Activated CD8-positive, alpha-beta memory T cell treated with anti-CD3 and anti-CD28 coated beads, Interleukin-2, amount 50 U/mL, for 1 hour (primary cell): Measurements from ENCODE around the gene ADARB2.

Source experiments
- DNase-seq: peaks from one replicate; pipeline ENCODE4 v3.0.0-alpha.2; 2020; ENCODE audit errors: extremely low read depth

The ADARB2 gene

DNA sequence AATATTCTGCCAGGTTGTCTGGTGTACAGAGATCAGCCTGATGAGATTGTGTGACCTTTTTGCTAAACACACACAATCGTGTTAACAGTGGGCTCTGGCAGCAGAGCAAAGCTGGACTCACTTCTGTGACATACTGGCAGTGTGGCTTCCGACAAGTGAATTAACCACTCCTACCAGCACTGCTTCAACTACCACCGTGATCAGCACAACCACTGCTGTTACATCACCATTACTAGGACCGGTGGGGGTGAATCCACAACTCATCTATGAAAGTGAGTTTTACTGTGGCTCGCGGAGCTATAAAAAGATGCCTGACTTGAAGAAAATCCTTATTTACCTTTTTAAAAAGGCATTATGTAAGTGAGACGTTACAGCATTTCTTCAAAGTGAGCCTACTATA lies 545.6 kb downstream of the ADARB2 start:
- no peak for DNase-seq

- no peak for DNase-seq
Measured at GRCh38 chr10:1190791-1191490, 546.4 kb downstream of the ADARB2 start.

- DNase-seq, result no peak
Measured at GRCh38 chr10:1190052-1190395, 547.3 kb downstream of the ADARB2 start.

GRCh38 chr10:1189166-1190051 lies 547.9 kb downstream of the ADARB2 start:
- DNase-seq, result no peak

DNA sequence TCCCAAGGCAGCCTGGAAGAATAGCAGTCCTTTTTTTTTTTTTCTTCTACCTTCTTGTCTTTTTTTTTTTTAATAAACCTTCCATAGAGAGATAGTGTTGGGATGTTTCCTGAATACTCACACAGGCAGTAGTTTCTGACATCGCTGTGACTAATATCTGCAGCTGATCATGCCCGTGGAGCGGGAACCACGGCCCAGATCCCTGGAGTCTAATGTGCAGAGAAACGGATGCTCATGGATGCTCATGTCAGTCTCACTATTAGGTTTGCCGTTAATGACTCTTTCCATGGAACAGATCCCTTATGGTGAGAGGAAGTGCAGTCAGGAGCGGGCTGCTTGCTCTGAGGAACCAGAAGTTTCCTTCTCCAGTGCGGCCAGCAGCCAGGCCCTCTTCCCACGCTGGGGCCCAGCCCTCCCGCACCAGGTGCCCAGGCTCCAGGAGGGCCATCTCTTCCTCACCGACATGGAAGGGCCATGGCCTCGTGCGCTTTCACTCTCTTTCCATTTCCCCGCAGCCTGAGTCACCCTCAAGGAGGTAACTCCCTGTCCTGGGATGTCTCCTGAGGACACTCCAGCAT lies 548.7 kb downstream of the ADARB2 start:
- no peak for DNase-seq

DNA sequence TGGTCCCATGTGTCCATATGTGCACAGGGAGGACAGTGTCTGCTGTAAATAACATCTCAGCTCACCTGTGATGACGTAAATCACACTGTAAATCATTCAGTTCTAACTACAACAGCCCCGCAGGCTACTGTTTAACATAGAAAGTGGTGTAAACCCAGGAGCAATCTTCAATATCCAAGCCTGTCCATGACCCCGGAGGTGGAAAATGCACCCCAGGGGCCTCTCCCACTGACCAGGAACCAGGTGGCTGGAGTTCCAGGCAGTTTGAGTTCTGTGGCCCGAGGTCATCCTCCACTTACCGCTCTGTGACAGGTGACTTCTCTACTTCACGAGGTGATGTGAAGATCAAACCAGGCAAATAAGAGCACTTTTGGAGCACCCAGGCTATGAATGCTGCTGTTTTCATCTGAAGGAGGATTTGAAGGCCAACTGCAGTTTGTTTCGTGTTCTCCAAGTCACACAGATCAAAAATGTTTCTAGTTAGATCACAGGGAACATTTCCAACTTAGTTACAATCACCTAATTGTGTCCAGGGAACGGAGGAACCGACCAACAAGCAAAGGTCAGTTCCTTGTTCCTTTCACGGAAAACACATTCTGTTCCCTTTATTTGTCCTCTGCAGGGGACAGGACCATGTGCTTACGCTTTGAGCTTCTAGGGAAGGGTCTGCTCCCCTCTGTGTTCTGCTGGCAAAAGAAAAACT lies 549.3 kb downstream of the ADARB2 start:
- DNase-seq, result no peak

DNA sequence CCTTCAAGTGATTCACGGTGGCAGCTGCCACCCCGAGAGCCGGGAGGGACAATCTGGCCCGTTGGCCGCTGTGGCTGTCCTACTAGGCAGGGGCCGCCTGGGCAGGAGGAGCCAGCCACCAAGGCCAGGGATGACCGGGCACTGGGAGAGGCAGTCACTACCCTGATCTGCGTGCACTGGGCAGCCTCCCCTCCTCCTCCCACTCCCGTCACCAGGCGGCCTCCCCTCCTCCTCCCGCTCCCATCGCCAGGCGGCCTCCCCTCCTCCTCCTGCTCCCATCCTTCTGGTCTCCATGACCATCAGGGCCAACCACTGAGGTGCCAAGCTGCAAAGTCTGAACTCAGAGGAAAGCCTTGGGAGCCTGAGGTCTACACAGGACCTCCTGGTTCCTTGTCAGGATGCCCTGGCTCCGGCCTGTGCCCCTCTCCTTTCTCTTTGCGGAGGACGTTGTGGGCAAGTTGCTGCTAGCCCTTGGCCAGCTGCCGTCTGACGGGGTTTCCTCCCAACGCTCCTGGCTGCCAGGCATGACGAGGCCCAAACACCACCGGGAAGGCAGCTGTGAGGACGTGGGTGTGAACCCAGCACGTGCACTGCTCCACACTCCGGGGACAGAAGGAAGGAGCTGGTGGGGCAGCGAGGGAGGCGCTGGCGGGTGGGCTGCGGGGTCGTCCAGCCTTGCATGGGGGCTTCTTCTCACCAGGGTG lies 550.0 kb downstream of the ADARB2 start:
- DNase-seq, result no peak

DNA sequence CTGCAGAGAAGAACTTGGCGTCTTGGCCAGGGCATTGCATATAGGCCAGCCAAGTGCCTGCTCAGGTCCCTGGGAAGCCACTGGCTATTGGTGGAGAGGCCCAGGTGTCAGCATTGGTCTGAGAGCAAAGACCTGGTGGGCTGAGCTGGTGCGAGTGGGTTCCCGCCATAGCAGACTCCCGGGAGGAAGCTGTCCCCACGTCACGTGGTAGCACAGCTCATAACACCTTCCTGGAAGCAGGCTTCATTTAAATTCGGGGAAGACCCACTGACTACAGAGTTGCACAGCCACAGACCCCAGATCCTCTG lies 550.7 kb downstream of the ADARB2 start:
- no peak for DNase-seq

GRCh38 chr10:1185911-1186682 lies 551.2 kb downstream of the ADARB2 start:
- no peak for DNase-seq

GRCh38 chr10:1184541-1185430 lies 552.5 kb downstream of the ADARB2 start:
- no peak for DNase-seq

DNA sequence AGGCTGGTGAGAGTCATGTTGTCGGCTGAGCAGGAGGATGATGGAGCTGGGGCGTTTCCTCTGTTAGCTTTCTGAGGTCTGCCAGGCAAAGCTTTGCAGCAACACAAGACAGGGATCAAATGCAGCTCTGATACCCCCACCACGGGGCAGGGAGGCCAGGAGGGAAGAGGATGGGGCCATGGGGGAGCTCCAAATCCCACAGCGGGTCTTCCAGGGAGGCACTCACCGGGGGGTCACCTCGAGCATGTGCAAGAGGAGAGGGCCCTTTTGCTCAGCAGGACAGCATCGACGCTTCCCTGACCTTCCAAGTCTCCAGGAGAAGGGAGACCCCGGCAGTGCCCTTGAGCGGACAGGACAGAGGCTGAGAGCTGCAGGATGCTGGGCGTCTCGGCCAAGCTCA lies 553.6 kb downstream of the ADARB2 start:
- no peak for DNase-seq

GRCh38 chr10:1183033-1183396 lies 554.3 kb downstream of the ADARB2 start:
- DNase-seq, result no peak

DNA sequence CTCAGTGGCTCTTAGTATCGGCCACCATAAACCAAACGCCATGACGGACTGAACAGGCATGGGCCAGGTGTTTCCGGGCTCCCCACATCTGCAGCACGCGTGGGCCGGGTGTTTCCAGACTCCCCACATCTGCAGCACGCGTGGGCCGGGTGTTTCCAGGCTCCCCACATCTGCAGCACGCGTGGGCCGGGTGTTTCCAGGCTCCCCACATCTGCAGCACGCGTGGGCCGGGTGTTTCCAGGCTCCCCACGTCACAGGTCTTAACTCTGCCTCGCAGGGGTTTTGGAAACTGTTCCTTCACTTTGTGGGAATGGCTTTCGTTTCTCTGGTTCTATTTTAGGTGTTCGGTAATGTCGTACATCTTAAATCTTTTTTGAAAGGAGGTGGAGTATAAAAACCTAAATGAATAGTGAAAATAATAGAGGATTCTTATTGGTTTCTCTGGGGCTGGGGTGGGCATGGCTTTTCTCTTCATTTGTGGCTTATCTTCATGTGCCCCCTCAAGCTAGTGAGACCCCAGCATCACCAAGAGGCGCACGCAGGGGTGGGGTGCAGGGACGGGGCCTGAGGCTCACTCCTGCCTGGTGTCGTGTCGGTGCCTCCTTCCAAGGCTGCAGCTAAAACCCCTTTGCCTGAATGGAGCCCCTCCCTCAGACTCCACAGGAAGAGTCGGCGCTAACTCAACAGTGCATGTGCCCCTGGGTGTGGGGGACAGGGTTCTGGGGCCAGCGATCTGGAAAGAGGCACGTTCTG lies 554.9 kb downstream of the ADARB2 start:
- no peak for DNase-seq

GRCh38 chr10:1180836-1181235 lies 556.5 kb downstream of the ADARB2 start:
- no peak for DNase-seq

- no peak for DNase-seq
Measured at GRCh38 chr10:1180071-1180730, 557.1 kb downstream of the ADARB2 start.

DNA sequence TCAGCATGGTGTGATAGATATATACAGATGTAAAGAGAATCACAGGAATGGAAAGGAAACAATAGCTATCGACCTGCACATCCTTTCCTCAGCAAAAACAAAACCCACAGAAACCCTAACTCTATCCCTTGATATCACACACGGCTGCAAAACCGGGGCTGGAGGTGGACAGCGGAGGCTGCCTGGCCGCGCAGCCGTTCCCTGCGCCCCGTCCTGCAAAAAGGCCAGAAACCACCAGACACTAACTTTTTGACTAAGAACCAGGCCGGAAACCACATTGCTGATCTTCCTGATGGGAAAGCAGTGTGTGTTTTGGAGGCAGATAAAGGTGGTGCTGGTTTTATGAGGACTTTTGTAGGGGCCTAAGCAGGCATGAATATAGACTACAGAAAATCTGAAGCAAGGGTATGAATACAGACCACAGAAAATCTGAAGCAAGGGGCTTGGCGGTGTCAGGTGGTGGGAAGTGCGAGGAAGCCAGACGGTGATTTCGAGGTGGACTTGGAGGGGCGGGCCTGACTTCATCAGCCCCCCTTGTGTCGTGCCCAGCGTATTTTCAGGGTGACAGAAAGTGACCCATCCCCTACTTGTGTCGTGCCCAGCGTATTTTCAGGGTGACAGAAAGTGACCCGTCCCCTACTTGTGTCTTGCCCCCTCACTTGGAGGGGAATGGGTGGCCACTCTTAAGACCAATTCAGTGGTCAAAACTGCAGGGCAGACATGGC lies 557.8 kb downstream of the ADARB2 start:
- no peak for DNase-seq

GRCh38 chr10:1178506-1178905 lies 558.8 kb downstream of the ADARB2 start:
- DNase-seq, result no peak

- no peak for DNase-seq
Measured at GRCh38 chr10:1177936-1178335, 559.4 kb downstream of the ADARB2 start.
